ENCODE measurements around the gene COX8A. TPM values are rescaled to one million over a fixed set of nuclear protein-coding genes. Genes with fewer than 3 reads are reported as not detected.
A peak's percentile ranks its signal among the peaks of the same experiment; 100 is the strongest.

COX8A gene
- total RNA-seq, 4 donors from 2014 or later, result 41.0 to 359 (median 139) TPM

- Histone ChIP-seq H3K4me3 (no peak overlapping the region), H3K4me1 (peaks cover 0 to 19% of the 10 kb centered on the region in 2 donors), H3K9me3 (no peaks in the 10 kb centered on the region), H3K27me3 (no peaks in the 10 kb centered on the region), H3K36me3 (no peaks in the 10 kb centered on the region), H3K27ac (no peak overlapping the region)
- DNase-seq, result no peak
- intact Hi-C loops (cut with DNase I; ENCODE audit: low total_unique reads), result no loop called here
- TF ChIP-seq CTCF (IDR thresholded peaks at IDR 0.05) (no peak), POLR2A (IDR thresholded peaks at IDR 0.05) (no peak)
These were observed 22.1 kb downstream of the COX8A start for GRCh38 chr11:63996512-63996911.

DNA sequence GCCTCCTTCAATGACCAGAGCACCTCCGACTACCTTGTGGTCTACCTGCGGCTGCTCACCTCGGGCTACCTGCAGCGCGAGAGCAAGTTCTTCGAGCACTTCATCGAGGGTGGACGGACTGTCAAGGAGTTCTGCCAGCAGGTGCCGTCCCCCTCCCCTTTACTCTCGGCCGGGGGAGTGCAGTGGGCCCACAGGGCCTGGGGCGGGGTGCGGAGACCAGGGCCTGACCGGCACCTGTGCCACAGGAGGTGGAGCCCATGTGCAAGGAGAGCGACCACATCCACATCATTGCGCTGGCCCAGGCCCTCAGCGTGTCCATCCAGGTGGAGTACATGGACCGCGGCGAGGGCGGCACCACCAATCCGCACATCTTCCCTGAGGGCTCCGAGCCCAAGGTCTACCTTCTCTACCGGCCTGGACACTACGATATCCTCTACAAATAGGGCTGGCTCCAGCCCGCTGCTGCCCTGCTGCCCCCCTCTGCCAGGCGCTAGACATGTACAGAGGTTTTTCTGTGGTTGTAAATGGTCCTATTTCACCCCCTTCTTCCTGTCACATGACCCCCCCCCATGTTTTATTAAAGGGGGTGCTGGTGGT, 22.8 kb downstream of the COX8A start:
- H3K27me3 ChIP-seq, result no peaks in the 10 kb centered on the region
- H3K36me3 ChIP-seq, result no peaks in the 10 kb centered on the region
- TF ChIP-seq CTCF (IDR thresholded peaks at IDR 0.05), result no peak
- TF ChIP-seq POLR2A (IDR thresholded peaks at IDR 0.05), result no peak
- H3K4me3 ChIP-seq, result no peak overlapping the region
- no peak overlapping the region for H3K27ac ChIP-seq
- intact Hi-C loops (cut with DNase I; ENCODE audit: low total_unique reads), result no loop called here
- no peak for DNase-seq
- H3K4me1 ChIP-seq, result peaks cover 0 to 19% of the 10 kb centered on the region in 2 donors
- H3K9me3 ChIP-seq, result no peaks in the 10 kb centered on the region

- no peak for DNase-seq
- Histone ChIP-seq H3K27me3 (no peaks in the 10 kb centered on the region), H3K27ac (no peak overlapping the region), H3K4me3 (no peak overlapping the region), H3K4me1 (peaks cover 0 to 19% of the 10 kb centered on the region in 2 donors), H3K9me3 (no peaks in the 10 kb centered on the region), H3K36me3 (no peaks in the 10 kb centered on the region)
- intact Hi-C loops (cut with DNase I; ENCODE audit: low total_unique reads), result no loop called here
- TF ChIP-seq CTCF (IDR thresholded peaks at IDR 0.05), result no peak
- no peak for TF ChIP-seq POLR2A (IDR thresholded peaks at IDR 0.05)
These were observed 23.4 kb downstream of the COX8A start for GRCh38 chr11:63997801-63998337.

GRCh38 chr11:63998558-63999348, 24.3 kb downstream of the COX8A start:
- TF ChIP-seq CTCF (IDR thresholded peaks at IDR 0.05) (no peak), POLR2A (IDR thresholded peaks at IDR 0.05) (no peak)
- Histone ChIP-seq H3K36me3 (no peaks in the 10 kb centered on the region), H3K4me3 (no peak overlapping the region), H3K27me3 (no peaks in the 10 kb centered on the region), H3K27ac (no peak overlapping the region), H3K4me1 (peaks cover 0 to 19% of the 10 kb centered on the region in 2 donors), H3K9me3 (no peaks in the 10 kb centered on the region)
- peak in 1 of 2 donors; percentile 28 for DNase-seq
- intact Hi-C loops (cut with DNase I; ENCODE audit: low total_unique reads), result no loop called here

Data from uterus (tissue), 4 donors.